ENCODE measurements around the gene FASTK.

DNA sequence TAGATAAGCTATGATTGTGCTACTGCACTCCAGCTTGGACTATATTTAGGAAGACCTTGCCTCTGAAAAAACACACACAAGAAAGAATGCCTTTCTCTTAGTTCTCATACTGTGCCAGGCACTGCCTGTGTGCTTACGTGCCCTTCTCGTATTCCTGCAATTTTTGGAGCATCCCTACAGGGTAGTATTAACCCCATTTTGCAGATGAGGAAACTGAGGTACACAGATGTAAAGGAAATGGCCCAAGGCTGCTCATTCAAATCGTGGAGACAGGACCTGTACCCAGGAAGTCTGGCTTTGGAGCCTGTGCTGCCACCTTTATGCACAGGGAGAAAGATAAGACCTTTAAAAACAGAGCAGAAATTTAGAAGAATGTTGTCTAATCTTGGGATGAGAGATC, 22.4 kb upstream of the FASTK start:
- no peak for TF ChIP-seq EZH2phosphoT487 (IDR thresholded peaks at IDR 0.05; ENCODE audit: insufficient read depth, low read depth)
- TF ChIP-seq EZH2 (IDR thresholded peaks at IDR 0.05; ENCODE audit: insufficient read depth, poor library complexity, severe bottlenecking) = no peak

Data from GM23248 (cell line).